Spleen (tissue), 11 donors: ENCODE data around the gene SHANK3. TPM values are rescaled to one million over a fixed set of nuclear protein-coding genes. Genes with fewer than 3 reads are reported as not detected.
"Not testable (repeated sequence)": the region's sequence is repeated elsewhere in the genome, so short reads cannot be mapped to it uniquely, and the experiment has no call there.

Source experiments
- DNase-seq: peaks from one replicate; pipeline ENCODE4 v3.0.0-alpha.2; 2020
- H3K27ac ChIP-seq, 8 donors: fragments of 200-600 bp; sonication (generic) in 7 of 8; 1 replicate in 4 of 8; 2 replicates in 4 of 8; pipeline versions ENCODE4 v1.5.0 to v1.8.0; 2016 to 2021; ENCODE audit warnings: inconsistent platforms in 4 of 8, mild to moderate bottlenecking in 4 of 8, moderate library complexity in 1 of 8
- H3K27me3 ChIP-seq, 7 donors: fragments of 200-600 bp; sonication (generic) in 6 of 7; replicated peaks in 1 of 7; 1 replicate in 4 of 7; 2 replicates in 3 of 7; pipeline versions ENCODE4 v1.5.0 to v1.8.0; 2016 to 2021; ENCODE audit warnings: inconsistent platforms in 3 of 7, mild to moderate bottlenecking in 1 of 7
- H3K36me3 ChIP-seq, 6 donors: fragments of 200-600 bp; sonication (generic) in 5 of 6; 1 replicate in 4 of 6; 2 replicates in 2 of 6; pipeline versions ENCODE4 v1.5.0 to v1.8.0; 2016 to 2021; ENCODE audit warnings: inconsistent platforms in 2 of 6
- H3K4me1 ChIP-seq, 6 donors: fragments of 200-600 bp; sonication (generic) in 5 of 6; 1 replicate in 3 of 6; 2 replicates in 3 of 6; pipeline versions ENCODE4 v1.5.0 to v1.8.0; 2016 to 2021; ENCODE audit warnings: inconsistent platforms in 3 of 6
- H3K4me3 ChIP-seq, 8 donors: fragments of 200-600 bp; sonication (generic) in 7 of 8; 1 replicate in 4 of 8; 2 replicates in 4 of 8; pipeline versions ENCODE4 v1.5.0 to v1.8.0; 2016 to 2021; ENCODE audit warnings: inconsistent platforms in 4 of 8, mild to moderate bottlenecking in 4 of 8, moderate library complexity in 2 of 8
- H3K9me3 ChIP-seq, 8 donors: fragments of 200-600 bp; sonication (generic) in 7 of 8; 1 replicate in 4 of 8; 2 replicates in 4 of 8; pipeline versions ENCODE4 v1.5.0 to v1.8.0; 2016 to 2021; ENCODE audit warnings: inconsistent platforms in 4 of 8
- CTCF ChIP-seq, 11 experiments: fragments of 200-600 bp in 7 of 11; fragments of 450-650 bp in 4 of 11; sonication (generic) in 4 of 11; IDR thresholded peaks in 8 of 11; conservative IDR thresholded peaks in 3 of 11; 1 replicate in 7 of 11; 2 replicates in 4 of 11; pipeline versions ENCODE4 v1.4.0 to v1.8.0; 2016 to 2021; ENCODE audit warnings: antibody characterized with exemption in 11 of 11, inconsistent platforms in 4 of 11, mild to moderate bottlenecking in 1 of 11
- POLR2A ChIP-seq, 3 donors: fragments of 450-650 bp; IDR thresholded peaks; one replicate each; pipeline ENCODE4 v1.5.1; 2017; ENCODE audit warnings: antibody characterized with exemption in 3 of 3, mild to moderate bottlenecking in 1 of 3
- POLR2AphosphoS5 ChIP-seq, 3 donors: sonication (generic); formaldehyde crosslinking; IDR thresholded peaks; one replicate each; pipeline ENCODE4 v1.5.1; 2017; ENCODE audit warnings: antibody characterized with exemption in 3 of 3
- WGBS, 5 donors: extraction: QIAGEN DNeasy Blood & Tissue Kit in 3 of 5; methylation state at CpG; one replicate each; pipeline versions ENCODE4 v1.1.5 to v1.1.7; 2013 to 2018; 5-methylcytosine and 5-hydroxymethylcytosine counted together
- intact Hi-C: fragments of 100-400 bp; cut with DNase I; formaldehyde crosslinking; loops from one replicate; pipeline ENCODE4 v1.15.0; 2023; ENCODE audit warnings: low total_unique reads
- polyA plus RNA-seq, 3 donors: library from polyadenylated mRNA; stranded (reverse); fragments of 200-250 nt; gene quantifications; one replicate each; pipeline ENCODE4 v1.2.1, GENCODE V29; 2013
- total RNA-seq, 7 donors: library from RNA; depleted of rRNA in 3 of 7; stranded (reverse); fragments of >200 nt in 3 of 7; fragmentation: NEBNext Ultra II Directional in 4 of 7; extraction: Animal tissue kit (Norgen Biotek cat#: 25700) in 4 of 7; gene quantifications; one replicate each; pipeline versions ENCODE4 v1.1.0 to v1.2.1, GENCODE V29; 2016 to 2021
- donor health status: healthy with polysubstance abuse.
- donor health status: DM: no; HTN: no; CAD: no; lungs with moderate emphysema.
- donor health status: DM: no; HTN: no; CAD: no.
- donor health status: Bipolar disorder and iron deficiency.
- donor health status: healthy.
- donor health status: DM: no; HTN: no; CAD: no.
- donor health status: DM: yes; HTN: yes; CAD: no.

The SHANK3 gene
- total and polyA plus RNA-seq, 10 donors = 9.9 to 264 (median 86.3) TPM

- H3K9me3 ChIP-seq = no peaks in the 10 kb centered on the region
- intact Hi-C loops = no loop called here
- no peak overlapping the region for H3K4me3 ChIP-seq
- H3K4me1 ChIP-seq = peaks cover 0 to 1% (median 0%) of the 10 kb centered on the region in 6 donors
- H3K27me3 ChIP-seq = no peaks in the 10 kb centered on the region
- H3K36me3 ChIP-seq = no peaks in the 10 kb centered on the region
- no peak for DNase-seq
- TF ChIP-seq POLR2A (IDR thresholded peaks at IDR 0.05) (no peak), POLR2AphosphoS5 (IDR thresholded peaks at IDR 0.05) (no peak), CTCF (IDR thresholded peaks at IDR 0.05 in 8 of 11, conservative IDR thresholded peaks at IDR 0.05 in 3 of 11) (no peak)
- H3K27ac ChIP-seq = no peak overlapping the region
- WGBS, 5 donors = 88 to 98% (median 96%) methylated on average over 11 of the region's 11 CpGs
Observed at GRCh38 chr22:50635591-50635990, 37.0 kb upstream of the SHANK3 start.

GRCh38 chr22:50640296-50640695, 32.3 kb upstream of the SHANK3 start:
- H3K4me1 ChIP-seq = peaks cover 6 to 23% (median 15%) of the 10 kb centered on the region in 6 donors
- DNase-seq, intact Hi-C loops, H3K36me3 ChIP-seq, H3K9me3 ChIP-seq, H3K4me3 ChIP-seq: not testable (repeated sequence)
- 94 to 97% (median 96%) methylated on average over 12 of the region's 12 CpGs for WGBS, 5 donors
- H3K27me3 ChIP-seq = peaks cover 0 to 35% (median 0%) of the 10 kb centered on the region in 7 donors
- H3K27ac ChIP-seq = peak overlapping the region in 2 of 8 donors; percentile 43 to 61

- peak overlapping the region in 7 of 8 donors; percentile 6 to 72 (median 43) for H3K27ac ChIP-seq
- peaks cover 6 to 24% (median 15%) of the 10 kb centered on the region in 6 donors for H3K4me1 ChIP-seq
- 62 to 79% (median 72%) methylated on average over 15 of the region's 15 CpGs for WGBS, 5 donors
- intact Hi-C loops = no loop called here
- H3K27me3 ChIP-seq = peaks cover 0 to 42% (median 0%) of the 10 kb centered on the region in 7 donors
- DNase-seq = no peak
- no peak for TF ChIP-seq POLR2A (IDR thresholded peaks at IDR 0.05)
- TF ChIP-seq POLR2AphosphoS5 (IDR thresholded peaks at IDR 0.05) = peak in 1 of 3 donors; percentile 23
- no peak overlapping the region for H3K4me3 ChIP-seq
- H3K9me3 ChIP-seq = no peaks in the 10 kb centered on the region
- H3K36me3 ChIP-seq = no peaks in the 10 kb centered on the region
Observed at GRCh38 chr22:50640857-50641647, 31.6 kb upstream of the SHANK3 start.

GRCh38 chr22:50641696-50642607, 30.7 kb upstream of the SHANK3 start:
- TF ChIP-seq CTCF (IDR thresholded peaks at IDR 0.05 in 8 of 11, conservative IDR thresholded peaks at IDR 0.05 in 3 of 11) = peak in 6 of 11 experiments; percentile 15 to 46 (median 40)
- no peak for TF ChIP-seq POLR2A (IDR thresholded peaks at IDR 0.05)
- TF ChIP-seq POLR2AphosphoS5 (IDR thresholded peaks at IDR 0.05) = peak; percentile 47 to 75 (median 75)
- Histone ChIP-seq H3K27me3 (peaks cover 0 to 47% (median 0%) of the 10 kb centered on the region in 7 donors), H3K9me3 (no peaks in the 10 kb centered on the region), H3K36me3 (no peaks in the 10 kb centered on the region), H3K4me3 (no peak overlapping the region), H3K4me1 (peaks cover 6 to 33% (median 16%) of the 10 kb centered on the region in 6 donors), H3K27ac (peak overlapping the region in 7 of 8 donors; percentile 6 to 72 (median 43))
- WGBS, 5 donors = 28 to 34% (median 31%) methylated on average over 13 to 17 of the region's 17 CpGs
- intact Hi-C loops = no loop called here
- no peak for DNase-seq

- H3K9me3 ChIP-seq, intact Hi-C loops, DNase-seq: not testable (repeated sequence)
Observed at GRCh38 chr22:50643021-50643820, 29.4 kb upstream of the SHANK3 start.

GRCh38 chr22:50643821-50644101, 28.9 kb upstream of the SHANK3 start:
- Histone ChIP-seq H3K4me1 (peaks cover 6 to 33% (median 16%) of the 10 kb centered on the region in 6 donors), H3K27me3 (peaks cover 0 to 47% (median 0%) of the 10 kb centered on the region in 7 donors), H3K9me3 (peaks cover 0 to 11% (median 8%) of the 10 kb centered on the region in 8 donors)
- H3K4me3 ChIP-seq, H3K36me3 ChIP-seq, DNase-seq, H3K27ac ChIP-seq, intact Hi-C loops: not testable (repeated sequence)
- 59 to 69% (median 68%) methylated on average over 3 of the region's 3 CpGs for WGBS, 5 donors

More at GRCh38 chr22:50643021-50643820, 29.4 kb upstream of the SHANK3 start:
- WGBS, 5 donors = 88 to 96% (median 92%) methylated on average over 17 of the region's 17 CpGs
- H3K4me3 ChIP-seq, H3K36me3 ChIP-seq, H3K27ac ChIP-seq: not testable (repeated sequence)
- peaks cover 0 to 47% (median 0%) of the 10 kb centered on the region in 7 donors for H3K27me3 ChIP-seq
- H3K4me1 ChIP-seq = peaks cover 6 to 33% (median 16%) of the 10 kb centered on the region in 6 donors
